Liver (tissue), 9 donors: ENCODE results near the gene TCF12. TPM values are rescaled to one million over a fixed set of nuclear protein-coding genes. Genes with fewer than 3 reads are reported as not detected.

Source experiments
- DNase-seq: peaks from one replicate; pipeline ENCODE4 v3.0.0-alpha.2; 2017; ENCODE audit warnings: low spot score
- H3K27ac ChIP-seq, 2 donors: one replicate each; pipeline ENCODE4 v1.7.0; 2013; ENCODE audit warnings: inconsistent platforms in 2 of 2, low read length in 2 of 2, control low read depth in 1 of 2, low read depth in 1 of 2, mild to moderate bottlenecking in 1 of 2
- H3K27me3 ChIP-seq, 4 donors: one replicate each; pipeline versions ENCODE4 v1.6.1 to v1.7.0; 2013; ENCODE audit warnings: low read length in 3 of 4, inconsistent platforms in 1 of 4, mild to moderate bottlenecking in 1 of 4, moderate library complexity in 1 of 4; ENCODE audit not compliant: control insufficient read depth in 4 of 4, insufficient read depth in 4 of 4
- H3K36me3 ChIP-seq, 4 donors: one replicate each; pipeline versions ENCODE4 v1.6.1 to v1.7.0; 2013; ENCODE audit warnings: low read length in 3 of 4, mild to moderate bottlenecking in 3 of 4, low read depth in 1 of 4, moderate library complexity in 1 of 4; ENCODE audit not compliant: control insufficient read depth in 4 of 4, insufficient read depth in 3 of 4
- H3K4me1 ChIP-seq, 4 donors: one replicate each; pipeline versions ENCODE4 v1.6.1 to v1.7.0; 2013; ENCODE audit warnings: low read length in 3 of 4, mild to moderate bottlenecking in 3 of 4, moderate library complexity in 1 of 4; ENCODE audit not compliant: control insufficient read depth in 4 of 4, insufficient read depth in 4 of 4
- H3K4me3 ChIP-seq, 3 donors: one replicate each; pipeline versions ENCODE4 v1.6.1 to v1.7.0; 2013; ENCODE audit warnings: low read length in 3 of 3, control low read depth in 1 of 3, low read depth in 1 of 3, mild to moderate bottlenecking in 1 of 3
- H3K9ac ChIP-seq, 2 donors: one replicate each; pipeline ENCODE4 v1.7.0; 2013; ENCODE audit warnings: low read length in 2 of 2, mild to moderate bottlenecking in 2 of 2, moderate library complexity in 2 of 2, control low read depth in 1 of 2, low read depth in 1 of 2
- H3K9me3 ChIP-seq, 4 donors: one replicate each; pipeline versions ENCODE4 v1.6.1 to v1.7.0; 2013; ENCODE audit warnings: low read length in 3 of 4; ENCODE audit not compliant: control insufficient read depth in 4 of 4
- ATF3 ChIP-seq: IDR thresholded peaks from 2 replicates; pipeline ENCODE4 v1.6.1; 2016; ENCODE audit warnings: antibody characterized with exemption
- FOXA1 ChIP-seq: IDR thresholded peaks from 2 replicates; pipeline ENCODE4 v1.6.1; 2016; ENCODE audit warnings: antibody characterized with exemption
- FOXA2 ChIP-seq: IDR thresholded peaks from 2 replicates; pipeline ENCODE4 v1.6.1; 2016; ENCODE audit warnings: antibody characterized with exemption
- GABPA ChIP-seq, 2 donors: IDR thresholded peaks in 1 of 2; conservative IDR thresholded peaks in 1 of 2; 2 replicates each; pipeline ENCODE4 v1.6.1; 2016; ENCODE audit warnings: antibody characterized with exemption in 2 of 2, mild to moderate bottlenecking in 1 of 2, moderate library complexity in 1 of 2
- HNF4A ChIP-seq, 2 donors: conservative IDR thresholded peaks; 2 replicates each; pipeline ENCODE4 v1.6.1; 2016; ENCODE audit warnings: antibody characterized with exemption in 2 of 2, mild to moderate bottlenecking in 2 of 2
- JUND ChIP-seq, 2 donors: IDR thresholded peaks; 2 replicates each; pipeline ENCODE4 v1.6.1; 2016; ENCODE audit warnings: antibody characterized with exemption in 2 of 2
- MAX ChIP-seq: IDR thresholded peaks from 2 replicates; pipeline ENCODE4 v1.6.1; 2016; ENCODE audit warnings: antibody characterized with exemption
- NR2F2 ChIP-seq: IDR thresholded peaks from 2 replicates; pipeline ENCODE4 v1.6.1; 2016; ENCODE audit warnings: antibody characterized with exemption
- RAD21 ChIP-seq, 2 donors: IDR thresholded peaks; 2 replicates each; pipeline ENCODE4 v1.6.1; 2016; ENCODE audit warnings: antibody characterized with exemption in 2 of 2, mild to moderate bottlenecking in 2 of 2
- RXRA ChIP-seq, 2 donors: IDR thresholded peaks; 2 replicates each; pipeline ENCODE4 v1.6.1; 2017 to 2018; ENCODE audit warnings: antibody characterized with exemption in 2 of 2, mild to moderate bottlenecking in 1 of 2
- TAF1 ChIP-seq: conservative IDR thresholded peaks from 2 replicates; pipeline ENCODE4 v1.6.1; 2016; ENCODE audit warnings: antibody characterized with exemption, mild to moderate bottlenecking
- YY1 ChIP-seq: IDR thresholded peaks from 2 replicates; pipeline ENCODE4 v1.6.1; 2016; ENCODE audit warnings: antibody characterized with exemption, mild to moderate bottlenecking
- polyA plus RNA-seq, 2 donors: library from polyadenylated mRNA; stranded (reverse) in 1 of 2; unstranded in 1 of 2; fragments of 200-250 nt in 1 of 2; fragments of >200 nt in 1 of 2; fragmentation: Nextera tagmentation in 1 of 2; extraction: Ambion mirVana in 1 of 2; gene quantifications; one replicate each; pipeline versions ENCODE4 v1.2.1 to v1.2.3, GENCODE V29; 2013 to 2015
- total RNA-seq, 2 donors: library from RNA; depleted of rRNA; stranded (reverse); fragments of >200 nt; gene quantifications; one replicate each; pipeline ENCODE4 v1.2.3, GENCODE V29; 2014
- TF ChIP-seq, protein P1 (sequence below): IDR thresholded peaks from 2 replicates; pipeline ENCODE4 v1.6.1; 2016; ENCODE audit warnings: antibody characterized with exemption, mild to moderate bottlenecking
- TF ChIP-seq, protein P2 (sequence below): IDR thresholded peaks from 2 replicates; pipeline ENCODE4 v1.6.1; 2016; ENCODE audit warnings: antibody characterized with exemption
- donor health status: healthy.
- donor health status: healthy.
- donor health status: healthy.
- donor health status: healthy.
- donor health status: healthy.

The TCF12 gene
- total and polyA plus RNA-seq, 4 donors, result 8.7 to 38.3 (median 22.3) TPM

DNA sequence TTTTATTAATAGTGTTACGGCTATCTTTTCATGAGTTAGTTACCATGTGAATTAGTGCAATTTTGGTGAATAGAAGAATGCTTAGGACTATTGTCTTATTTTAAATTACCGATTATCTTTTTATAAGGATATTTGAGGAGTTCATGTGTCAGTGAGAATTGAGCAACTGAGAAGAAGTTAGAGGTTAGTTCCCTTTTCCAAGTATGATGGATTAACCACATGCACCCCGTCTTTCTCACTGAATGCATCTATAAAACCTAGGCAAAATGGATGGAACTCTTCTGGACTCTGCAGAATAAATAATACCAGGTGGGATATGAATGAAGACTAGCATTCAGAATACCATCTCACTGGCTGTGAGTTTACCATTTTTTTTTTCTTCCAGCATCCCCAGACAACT lies 74.3 kb downstream of the TCF12 start (continued):
- TF ChIP-seq, protein P1, sequence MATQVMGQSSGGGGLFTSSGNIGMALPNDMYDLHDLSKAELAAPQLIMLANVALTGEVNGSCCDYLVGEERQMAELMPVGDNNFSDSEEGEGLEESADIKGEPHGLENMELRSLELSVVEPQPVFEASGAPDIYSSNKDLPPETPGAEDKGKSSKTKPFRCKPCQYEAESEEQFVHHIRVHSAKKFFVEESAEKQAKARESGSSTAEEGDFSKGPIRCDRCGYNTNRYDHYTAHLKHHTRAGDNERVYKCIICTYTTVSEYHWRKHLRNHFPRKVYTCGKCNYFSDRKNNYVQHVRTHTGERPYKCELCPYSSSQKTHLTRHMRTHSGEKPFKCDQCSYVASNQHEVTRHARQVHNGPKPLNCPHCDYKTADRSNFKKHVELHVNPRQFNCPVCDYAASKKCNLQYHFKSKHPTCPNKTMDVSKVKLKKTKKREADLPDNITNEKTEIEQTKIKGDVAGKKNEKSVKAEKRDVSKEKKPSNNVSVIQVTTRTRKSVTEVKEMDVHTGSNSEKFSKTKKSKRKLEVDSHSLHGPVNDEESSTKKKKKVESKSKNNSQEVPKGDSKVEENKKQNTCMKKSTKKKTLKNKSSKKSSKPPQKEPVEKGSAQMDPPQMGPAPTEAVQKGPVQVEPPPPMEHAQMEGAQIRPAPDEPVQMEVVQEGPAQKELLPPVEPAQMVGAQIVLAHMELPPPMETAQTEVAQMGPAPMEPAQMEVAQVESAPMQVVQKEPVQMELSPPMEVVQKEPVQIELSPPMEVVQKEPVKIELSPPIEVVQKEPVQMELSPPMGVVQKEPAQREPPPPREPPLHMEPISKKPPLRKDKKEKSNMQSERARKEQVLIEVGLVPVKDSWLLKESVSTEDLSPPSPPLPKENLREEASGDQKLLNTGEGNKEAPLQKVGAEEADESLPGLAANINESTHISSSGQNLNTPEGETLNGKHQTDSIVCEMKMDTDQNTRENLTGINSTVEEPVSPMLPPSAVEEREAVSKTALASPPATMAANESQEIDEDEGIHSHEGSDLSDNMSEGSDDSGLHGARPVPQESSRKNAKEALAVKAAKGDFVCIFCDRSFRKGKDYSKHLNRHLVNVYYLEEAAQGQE, result no peak
- TF ChIP-seq FOXA2 (no peak), FOXA1 (no peak)

DNA sequence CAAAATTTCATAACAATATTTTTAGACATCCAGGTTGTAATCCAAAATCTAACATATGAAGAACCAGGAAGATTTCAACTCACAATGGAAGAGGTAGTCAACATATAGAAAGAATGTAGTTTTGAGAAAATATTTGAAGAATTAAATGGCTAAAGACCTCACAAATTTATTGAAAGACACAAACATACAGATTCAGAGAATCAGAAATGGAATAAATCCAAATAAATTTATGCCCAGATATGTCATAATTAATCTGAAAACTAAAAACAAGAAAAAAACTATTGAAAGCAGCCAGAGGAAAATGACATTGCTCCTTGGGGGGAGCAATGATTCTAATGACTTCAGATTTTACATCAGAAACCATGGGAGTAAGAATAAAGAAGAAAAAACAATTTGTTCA lies 75.8 kb downstream of the TCF12 start:
- H3K27me3 ChIP-seq, result no peaks in the 10 kb centered on the region
- H3K27ac ChIP-seq, result no peak overlapping the region
- H3K4me1 ChIP-seq, result peaks cover 3 to 10% (median 9%) of the 10 kb centered on the region in 4 donors
- no peaks in the 10 kb centered on the region for H3K9me3 ChIP-seq
- DNase-seq, result no peak
- TF ChIP-seq FOXA1 (no peak), FOXA2 (no peak), TAF1 (no peak), NR2F2 (no peak), MAX (no peak), RAD21 (IDR thresholded peaks at IDR 0.05) (no peak), HNF4A (conservative IDR thresholded peaks at IDR 0.05) (no peak)
- TF ChIP-seq, protein P2, sequence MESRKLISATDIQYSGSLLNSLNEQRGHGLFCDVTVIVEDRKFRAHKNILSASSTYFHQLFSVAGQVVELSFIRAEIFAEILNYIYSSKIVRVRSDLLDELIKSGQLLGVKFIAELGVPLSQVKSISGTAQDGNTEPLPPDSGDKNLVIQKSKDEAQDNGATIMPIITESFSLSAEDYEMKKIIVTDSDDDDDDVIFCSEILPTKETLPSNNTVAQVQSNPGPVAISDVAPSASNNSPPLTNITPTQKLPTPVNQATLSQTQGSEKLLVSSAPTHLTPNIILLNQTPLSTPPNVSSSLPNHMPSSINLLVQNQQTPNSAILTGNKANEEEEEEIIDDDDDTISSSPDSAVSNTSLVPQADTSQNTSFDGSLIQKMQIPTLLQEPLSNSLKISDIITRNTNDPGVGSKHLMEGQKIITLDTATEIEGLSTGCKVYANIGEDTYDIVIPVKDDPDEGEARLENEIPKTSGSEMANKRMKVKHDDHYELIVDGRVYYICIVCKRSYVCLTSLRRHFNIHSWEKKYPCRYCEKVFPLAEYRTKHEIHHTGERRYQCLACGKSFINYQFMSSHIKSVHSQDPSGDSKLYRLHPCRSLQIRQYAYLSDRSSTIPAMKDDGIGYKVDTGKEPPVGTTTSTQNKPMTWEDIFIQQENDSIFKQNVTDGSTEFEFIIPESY, result no peak
- no peak overlapping the region for H3K4me3 ChIP-seq
- peaks cover 0 to 4% (median 2%) of the 10 kb centered on the region in 4 donors for H3K36me3 ChIP-seq
- H3K9ac ChIP-seq, result no peak overlapping the region

DNA sequence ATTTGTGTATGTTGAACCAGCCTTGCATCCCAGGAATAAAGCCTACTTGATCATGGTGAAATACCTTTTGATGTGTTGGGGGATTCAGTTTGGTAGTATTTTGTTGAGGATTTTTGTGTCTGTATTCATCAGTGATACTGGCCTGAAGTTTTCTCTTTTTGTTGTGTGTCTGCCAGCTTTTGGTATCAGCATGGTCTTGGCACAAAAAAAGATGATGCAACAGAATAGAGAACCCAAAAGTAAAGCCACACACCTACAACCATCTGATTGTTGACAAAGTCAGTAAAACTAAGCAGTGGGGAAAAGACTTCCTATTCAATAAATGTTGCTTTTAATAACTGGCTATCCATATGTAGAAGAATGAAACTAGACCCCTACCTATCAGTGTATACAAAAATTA lies 77.6 kb downstream of the TCF12 start:
- Histone ChIP-seq H3K27ac (peak overlapping the region in 1 of 2 donors; percentile 62), H3K4me1 (peaks cover 0 to 7% (median 5%) of the 10 kb centered on the region in 4 donors)

More for the DNA sequence above, 77.6 kb downstream of the TCF12 start:
- Histone ChIP-seq H3K27me3 (no peaks in the 10 kb centered on the region), H3K36me3 (peaks cover 0 to 4% (median 2%) of the 10 kb centered on the region in 4 donors), H3K4me3 (no peak overlapping the region), H3K9ac (no peak overlapping the region), H3K9me3 (no peaks in the 10 kb centered on the region)
- TF ChIP-seq MAX (peak; percentile 13), ATF3 (peak; percentile 93), FOXA2 (peak; percentile 38), JUND (IDR thresholded peaks at IDR 0.05) (peak in 1 of 2 donors; percentile 13), HNF4A (conservative IDR thresholded peaks at IDR 0.05) (peak; percentile 22 to 35), GABPA (IDR thresholded peaks at IDR 0.05 in 1 of 2, conservative IDR thresholded peaks at IDR 0.05 in 1 of 2) (no peak), RAD21 (IDR thresholded peaks at IDR 0.05) (peak; percentile 18 to 36), YY1 (no peak), RXRA (IDR thresholded peaks at IDR 0.05) (peak in 1 of 2 donors; percentile 31)
- no peak for DNase-seq
